OCI-LY3 (cell line): ENCODE results near the gene LGALS1.

Experiments used
- CTCF ChIP-seq: fragments of 200-600, 300-600 bp; sonication (generic); IDR thresholded peaks from 2 replicates; pipeline ENCODE4 v1.5.1; 2014; ENCODE audit warnings: antibody characterized with exemption, low read length, low read depth
- EZH2phosphoT487 ChIP-seq: fragments of 200-600 bp; shearing (Covaris generic); IDR thresholded peaks from 2 replicates; pipeline ENCODE4 v1.6.1; 2018; ENCODE audit warnings: antibody characterized with exemption, mixed run types, low read depth

DNA sequence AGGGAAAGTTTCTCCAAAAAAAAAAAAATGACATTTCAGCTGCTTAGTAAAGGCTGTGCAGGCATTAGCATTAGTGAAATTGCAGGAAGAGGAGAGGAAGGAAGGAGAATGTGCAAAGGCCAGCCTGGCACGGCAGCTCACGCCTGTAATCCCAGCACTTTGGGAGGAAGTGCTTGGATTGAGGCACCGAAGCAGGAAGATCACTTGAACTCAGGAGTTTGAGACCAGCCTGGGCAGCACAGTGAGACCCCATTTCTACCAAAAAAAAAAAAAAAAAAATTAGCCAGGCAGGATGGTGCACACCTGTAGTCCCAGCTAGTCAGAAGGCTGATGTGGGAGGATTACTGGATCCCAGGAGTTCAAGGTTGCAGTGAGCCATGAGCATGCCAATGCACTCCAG, 29.2 kb downstream of the LGALS1 start:
- TF ChIP-seq CTCF: no peak
- no peak for TF ChIP-seq EZH2phosphoT487
